K562 (cell line): Measurements from ENCODE around the gene CDPF1. TPM values are rescaled to one million over a fixed set of nuclear protein-coding genes. Genes with fewer than 3 reads are reported as not detected.

Experiments used
- ATAC-seq: fragments of 200-7000 bp; cut with Tn5 transposase; 3 replicates; pipeline ENCODE4 v1.9.1; 2020; ENCODE audit warnings: moderate library complexity
- BruUV-seq: library from RNA; stranded (reverse); fragments of 400-500 nt; replicated peaks from 2 replicates; lab custom pipeline; 2021; lab: Mats Ljungman, UMichigan
- CTCF ChIA-PET: fragments of 300-600 bp; formaldehyde crosslinking; extraction: SDS; loops from one replicate; lab custom pipeline; 2021; ENCODE audit warnings: low intra/inter-chr PET ratio; lab: Yijun Ruan, JAX
- POLR2A ChIA-PET: fragments of 300-600, 350-650 bp; sonication (Branson Sonifier 250); formaldehyde crosslinking; extraction: SDS; loops from one replicate; lab custom pipeline; 2021; ENCODE audit warnings: antibody characterized with exemption, inconsistent platforms; lab: Yijun Ruan, JAX
- DNase-seq, 4 experiments: peaks; one replicate each; pipeline versions ENCODE4 v3.0.0 to v3.0.0-alpha.2; 2011 to 2018; ENCODE audit warnings: low spot score in 3 of 4, mixed read lengths in 3 of 4; ENCODE audit errors: extremely low read depth in 1 of 4
- FAIRE-seq: peaks from 2 replicates; lab custom pipeline; 2011; peaks lifted over from hg19 to GRCh38; lab: Jason Lieb, UNC
- H2AFZ ChIP-seq: 2 replicates; pipeline ENCODE4 v1.6.0; 2011; ENCODE audit warnings: low read depth, low read length, control low read depth, inconsistent platforms
- H3K27ac ChIP-seq: fragments of 200-600 bp; 3 replicates; pipeline ENCODE4 v1.8.0; 2011; ENCODE audit warnings: low read depth, mild to moderate bottlenecking, control low read depth, inconsistent platforms, low read length, moderate library complexity, mixed read lengths; ENCODE audit errors: extremely low read depth
- H3K27me3 ChIP-seq, 2 experiments: fragments of 300-600 bp in 1 of 2; 2 replicates in 1 of 2; 3 replicates in 1 of 2; pipeline versions ENCODE4 v1.6.0 to v1.8.0; 2011; ENCODE audit warnings: inconsistent platforms in 2 of 2, low read length in 2 of 2, mild to moderate bottlenecking in 1 of 2, mixed read lengths in 1 of 2, moderate library complexity in 1 of 2; ENCODE audit not compliant: control insufficient read depth in 2 of 2, insufficient read depth in 2 of 2
- H3K36me3 ChIP-seq: fragments of 300-600 bp; 3 replicates; pipeline ENCODE4 v1.8.0; 2011; ENCODE audit warnings: mild to moderate bottlenecking, low read length, inconsistent platforms; ENCODE audit not compliant: control insufficient read depth, insufficient read depth
- H3K4me1 ChIP-seq, 2 experiments: fragments of 200-600 bp in 1 of 2; replicated peaks in 1 of 2; 2 replicates in 1 of 2; 3 replicates in 1 of 2; pipeline versions ENCODE4 v1.5.1 to v1.8.0; 2011; ENCODE audit warnings: inconsistent platforms in 2 of 2, low read length in 2 of 2, mild to moderate bottlenecking in 1 of 2, mixed read lengths in 1 of 2, moderate library complexity in 1 of 2; ENCODE audit not compliant: control insufficient read depth in 2 of 2, insufficient read depth in 2 of 2
- H3K4me2 ChIP-seq: 2 replicates; pipeline ENCODE4 v1.6.1; 2011; ENCODE audit warnings: low read length, control low read depth, inconsistent platforms, mixed read lengths; ENCODE audit not compliant: insufficient read depth
- H3K4me3 ChIP-seq: fragments of 200-600 bp; sonication (generic), shearing (Covaris generic); 2 replicates; pipeline ENCODE4 v1.5.1; 2016; ENCODE audit warnings: control low read depth, inconsistent platforms
- H3K79me2 ChIP-seq: fragments of 200-600 bp; 3 replicates; pipeline ENCODE4 v1.8.0; 2011; ENCODE audit warnings: low read length, inconsistent platforms; ENCODE audit not compliant: control insufficient read depth, insufficient read depth
- H3K9ac ChIP-seq, 2 experiments: 2 replicates each; pipeline versions ENCODE4 v1.6.0 to v1.6.1; 2011; ENCODE audit warnings: low read depth in 2 of 2, low read length in 2 of 2, control low read depth in 1 of 2, inconsistent platforms in 1 of 2, mild to moderate bottlenecking in 1 of 2, mixed read lengths in 1 of 2; ENCODE audit not compliant: insufficient read depth in 1 of 2
- H3K9me1 ChIP-seq: one replicate; pipeline ENCODE4 v1.6.0; 2011; ENCODE audit warnings: inconsistent platforms, mild to moderate bottlenecking, low read length, moderate library complexity; ENCODE audit not compliant: control insufficient read depth, insufficient read depth
- H3K9me3 ChIP-seq: replicated peaks from 2 replicates; pipeline ENCODE4 v1.5.1; 2011; ENCODE audit warnings: low read depth, low read length, inconsistent platforms; ENCODE audit not compliant: control insufficient read depth, insufficient read depth
- H4K20me1 ChIP-seq: replicated peaks from 2 replicates; pipeline ENCODE4 v1.6.1; 2011; ENCODE audit warnings: low read length, inconsistent platforms, mixed read lengths; ENCODE audit not compliant: control insufficient read depth, insufficient read depth
- ARHGAP35 ChIP-seq: fragments of 450-650 bp; IDR thresholded peaks from 2 replicates; pipeline ENCODE4 v1.6.1; 2018; ENCODE audit not compliant: partially characterized antibody
- HDAC3 ChIP-seq: fragments of 450-650 bp; IDR thresholded peaks from 2 replicates; pipeline ENCODE4 v1.6.1; 2018; ENCODE audit warnings: borderline replicate concordance, mild to moderate bottlenecking, moderate library complexity; ENCODE audit not compliant: partially characterized antibody
- ID3 ChIP-seq, 2 experiments: fragments of 250-450 bp in 1 of 2; fragments of 450-650 bp in 1 of 2; sonication (Bioruptor Pico) in 1 of 2; IDR thresholded peaks; 2 replicates each; pipeline versions ENCODE4 v1.6.1 to v1.8.0; 2016 to 2021; ENCODE audit warnings: mild to moderate bottlenecking in 2 of 2, moderate library complexity in 2 of 2, missing compliant biosample characterization in 1 of 2, missing genetic modification characterization in 1 of 2
- NFIC ChIP-seq: fragments of 450-650 bp; IDR thresholded peaks from 2 replicates; pipeline ENCODE4 v1.6.1; 2017; ENCODE audit warnings: mild to moderate bottlenecking, inconsistent platforms
- RBM14 ChIP-seq: fragments of 200-400 bp; formaldehyde crosslinking; IDR thresholded peaks from 2 replicates; pipeline ENCODE4 v1.6.1; 2018; ENCODE audit warnings: low read depth, mild to moderate bottlenecking, low read length, moderate library complexity, borderline replicate concordance; ENCODE audit not compliant: insufficient read depth
- RBM25 ChIP-seq: fragments of 200-400 bp; formaldehyde crosslinking; IDR thresholded peaks from 2 replicates; pipeline ENCODE4 v1.6.1; 2018; ENCODE audit warnings: low read length, low read depth, moderate library complexity; ENCODE audit not compliant: severe bottlenecking
- SMAD2 ChIP-seq: fragments of 150-350 bp; IDR thresholded peaks from 2 replicates; pipeline ENCODE4 v1.6.1; 2014; ENCODE audit warnings: low read depth, mild to moderate bottlenecking, low read length
- TGIF2 ChIP-seq: sonication (generic); formaldehyde crosslinking; IDR thresholded peaks from 2 replicates; pipeline ENCODE4 v1.8.1; 2022; ENCODE audit warnings: mild to moderate bottlenecking, missing genetic modification reagents, moderate library complexity
- THAP12 ChIP-seq: fragments of 250-450 bp; sonication (Bioruptor Pico); IDR thresholded peaks from 2 replicates; pipeline ENCODE4 v1.9.0; 2021; ENCODE audit warnings: mild to moderate bottlenecking, inconsistent platforms
- TOE1 ChIP-seq, 2 experiments: fragments of 450-650 bp in 1 of 2; sonication (generic) in 1 of 2; formaldehyde crosslinking in 1 of 2; IDR thresholded peaks; 2 replicates each; pipeline versions ENCODE4 v1.7.1 to v1.8.0; 2016 to 2022; ENCODE audit warnings: borderline replicate concordance in 2 of 2, mild to moderate bottlenecking in 2 of 2, antibody characterized with exemption in 1 of 2, inconsistent platforms in 1 of 2, low read depth in 1 of 2, missing genetic modification reagents in 1 of 2, moderate library complexity in 1 of 2
- ZBTB1 ChIP-seq: sonication (generic); formaldehyde crosslinking; IDR thresholded peaks from 2 replicates; pipeline ENCODE4 v1.8.1; 2023; ENCODE audit warnings: missing genetic modification reagents, low read depth, mild to moderate bottlenecking, borderline replicate concordance
- ZBTB17 ChIP-seq: fragments of 450-650 bp; formaldehyde crosslinking; IDR thresholded peaks from 2 replicates; pipeline ENCODE4 v1.4.0; 2020; ENCODE audit warnings: mild to moderate bottlenecking
- ZFP1 ChIP-seq: fragments of 450-650 bp; formaldehyde crosslinking; IDR thresholded peaks from 2 replicates; pipeline ENCODE4 v1.4.0; 2020; ENCODE audit warnings: mild to moderate bottlenecking, mixed read lengths
- ZFX ChIP-seq: sonication (generic); formaldehyde crosslinking; IDR thresholded peaks from 2 replicates; pipeline ENCODE4 v1.8.0; 2022; ENCODE audit warnings: mild to moderate bottlenecking, missing genetic modification reagents, moderate library complexity
- ZNF253 ChIP-seq: fragments of 250-450 bp; sonication (Bioruptor Pico); conservative IDR thresholded peaks from 2 replicates; pipeline ENCODE4 v1.6.1; 2021; ENCODE audit warnings: mild to moderate bottlenecking
- ZNF584 ChIP-seq: fragments of 200-800 bp; sonication (Bioruptor generic); IDR thresholded peaks from 2 replicates; pipeline ENCODE4 v1.6.1; 2016; ENCODE audit warnings: low read depth, mild to moderate bottlenecking, missing genetic modification characterization, missing compliant biosample characterization
- ZSCAN29 ChIP-seq: fragments of 450-650 bp; IDR thresholded peaks from 2 replicates; pipeline ENCODE4 v1.6.1; 2017
- WGBS: fragments of 100-300 bp; shearing (Covaris generic); methylation state at CpG from one replicate; pipeline ENCODE4 v1.1.6; 2016; ENCODE audit warnings: low coverage, mixed read lengths; ENCODE audit not compliant: insufficient coverage; ENCODE audit errors: missing lambda C conversion rate; 5-methylcytosine and 5-hydroxymethylcytosine counted together
- in situ Hi-C: fragments of 300-500 bp; cut with MboI; formaldehyde crosslinking; loops from 4 replicates; pipeline ENCODE4 v1.15.0; 2018; ENCODE audit warnings: inconsistent platforms, mixed read lengths
- intact Hi-C: fragments of 100-400 bp; cut with micrococcal nuclease; formaldehyde crosslinking; loops from 2 replicates; pipeline ENCODE4 v1.14.2; 2022
- polyA plus RNA-seq, 8 experiments: library from polyadenylated mRNA; depleted of rRNA in 4 of 8; stranded (reverse) in 5 of 8; unstranded in 3 of 8; fragments of >200 nt; fragmentation: Nextera tagmentation in 2 of 8; fragmentation: Illumina TruSeq in 1 of 8; extraction: Ambion mirVana in 2 of 8; extraction: Trizol in 1 of 8; gene quantifications; 2 replicates each; pipeline versions ENCODE4 v1.2.1 to v1.2.3, GENCODE V29; 2011 to 2014; ENCODE audit warnings: inconsistent platforms in 1 of 8, missing spikeins in 1 of 8
- total RNA-seq, 7 experiments: library from RNA; depleted of rRNA in 6 of 7; stranded (reverse); fragments of >200 nt in 6 of 7; fragmentation: Illumina TruSeq in 2 of 7; extraction: Trizol in 2 of 7; gene quantifications; 2 replicates each; pipeline versions ENCODE4 v1.2.1 to v1.2.3, GENCODE V29; 2011 to 2021; ENCODE audit warnings: low replicate concordance in 1 of 7

Gene CDPF1
- total and polyA plus RNA-seq, 9 of the 15 experiments (the other 6 are each of a cell fraction or from before 2014, with no cell fraction given): 0.84 to 19.5 (median 9.1) TPM

- WGBS: 4% methylated on average over 8 of the region's 32 CpGs
- no peaks in the 10 kb centered on the region for H4K20me1 ChIP-seq
- peak overlapping the region; percentile 68 to 94 for H3K9ac ChIP-seq
- H3K4me3 ChIP-seq: peak overlapping the region; percentile 74
- ChIA-PET POLR2A (interaction anchor here (0.6 to 2.6 kb wide), 6 partner anchors 10 to 107 kb away, joined by 3 to 10 read pairs (median 4); no protein-coding TSS in a partner anchor), CTCF (no interaction called here)
- H3K27ac ChIP-seq: peak overlapping the region; percentile 68
- H3K4me2 ChIP-seq: peak overlapping the region; percentile 93
- BruUV-seq: TSS peak; percentile 67
- H2AFZ ChIP-seq: peak overlapping the region; percentile 75
- H3K27me3 ChIP-seq: no peaks in the 10 kb centered on the region
- H3K79me2 ChIP-seq: peaks cover 17% of the 10 kb centered on the region
- intact Hi-C loops (loop anchor here (5.0 kb wide), 1 partner anchor 165 kb away; no protein-coding TSS in a partner anchor), in situ Hi-C loops (no loop called here)
- DNase-seq: peak in 3 of 4 experiments; percentile 26 to 30 (median 29)
- no peaks in the 10 kb centered on the region for H3K9me1 ChIP-seq
- peak; percentile 36 for ATAC-seq
- H3K36me3 ChIP-seq: peaks cover 30% of the 10 kb centered on the region; the same call in 2 of the 3 replicates
- no peaks in the 10 kb centered on the region for H3K9me3 ChIP-seq
- no peak for FAIRE-seq
- H3K4me1 ChIP-seq: peaks cover 2 to 24% of the 10 kb centered on the region in 2 experiments; a peak in 4 of 5 replicates
- TF ChIP-seq ID3 (CRISPR knock-in tag; IDR thresholded peaks at IDR 0.05) (no peak), ID3 (tag; IDR thresholded peaks at IDR 0.05) (no peak), ZFX (peak; percentile 65), ZBTB17 (no peak), THAP12 (CRISPR knock-in tag) (no peak), ZSCAN29 (peak; percentile 54; the same call in 1 of the 2 replicates), TGIF2 (CRISPR knock-in tag) (no peak), SMAD2 (no peak), ARHGAP35 (no peak), ZFP1 (no peak), RBM14 (no peak), NFIC (peak; percentile 21; the same call in 1 of the 2 replicates), TOE1 (IDR thresholded peaks at IDR 0.05; ENCODE audit: borderline replicate concordance) (no peak), TOE1 (CRISPR knock-in tag; IDR thresholded peaks at IDR 0.05; ENCODE audit: borderline replicate concordance, low read depth) (no peak), ZBTB1 (CRISPR knock-in tag) (0 out of 2 replicates have a peak, but pooled peaks have one; percentile 25), ZNF584 (CRISPR knock-in tag) (no peak), ZNF253 (CRISPR knock-in tag) (no peak), RBM25 (no peak), HDAC3 (no peak)
Measured at GRCh38 chr22:46297151-46297812, 47.2 kb upstream of the CDPF1 start.
